GM19351 (cell line): ENCODE data around the gene NUCB2.

Source experiments
- ATAC-seq: cut with Tn5 transposase; IDR thresholded peaks from one replicate; pipeline ENCODE4 v1.9.1; 2021; ENCODE audit warnings: mild to moderate bottlenecking, moderate library complexity; ENCODE audit not compliant: unreplicated experiment

NUCB2 gene

GRCh38 chr11:17379383-17380180 is 103.0 kb downstream of the NUCB2 start:
- no peak for ATAC-seq

DNA sequence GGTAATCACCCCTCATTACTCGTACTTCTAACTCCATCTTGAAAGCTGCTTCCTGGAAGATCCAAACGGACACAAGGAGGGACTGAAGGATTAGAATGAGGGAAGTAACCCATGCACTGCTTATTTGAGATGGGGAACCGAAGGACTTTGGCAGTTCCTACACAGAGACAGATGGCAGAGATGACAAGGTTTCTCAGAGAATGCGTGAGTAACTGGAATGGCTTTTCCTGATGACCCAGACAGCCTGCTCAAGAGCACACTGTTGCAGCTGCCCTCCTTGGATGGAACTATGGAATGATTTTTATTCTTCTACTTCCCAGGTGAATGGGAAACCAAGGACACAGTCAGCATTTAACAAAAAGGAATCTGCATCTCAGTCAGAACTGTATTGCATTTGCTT is 104.6 kb downstream of the NUCB2 start:
- ATAC-seq: no peak
